Measurements from ENCODE around the gene FOXA1. TPM values are rescaled to one million over a fixed set of nuclear protein-coding genes. Genes with fewer than 3 reads are reported as not detected.

FOXA1 gene
- total RNA-seq, 1 experiment from 2014 or later: 4.3 TPM

GRCh38 chr14:37590428-37591139 is 4.5 kb downstream of the FOXA1 start:
- TF ChIP-seq, protein P1, sequence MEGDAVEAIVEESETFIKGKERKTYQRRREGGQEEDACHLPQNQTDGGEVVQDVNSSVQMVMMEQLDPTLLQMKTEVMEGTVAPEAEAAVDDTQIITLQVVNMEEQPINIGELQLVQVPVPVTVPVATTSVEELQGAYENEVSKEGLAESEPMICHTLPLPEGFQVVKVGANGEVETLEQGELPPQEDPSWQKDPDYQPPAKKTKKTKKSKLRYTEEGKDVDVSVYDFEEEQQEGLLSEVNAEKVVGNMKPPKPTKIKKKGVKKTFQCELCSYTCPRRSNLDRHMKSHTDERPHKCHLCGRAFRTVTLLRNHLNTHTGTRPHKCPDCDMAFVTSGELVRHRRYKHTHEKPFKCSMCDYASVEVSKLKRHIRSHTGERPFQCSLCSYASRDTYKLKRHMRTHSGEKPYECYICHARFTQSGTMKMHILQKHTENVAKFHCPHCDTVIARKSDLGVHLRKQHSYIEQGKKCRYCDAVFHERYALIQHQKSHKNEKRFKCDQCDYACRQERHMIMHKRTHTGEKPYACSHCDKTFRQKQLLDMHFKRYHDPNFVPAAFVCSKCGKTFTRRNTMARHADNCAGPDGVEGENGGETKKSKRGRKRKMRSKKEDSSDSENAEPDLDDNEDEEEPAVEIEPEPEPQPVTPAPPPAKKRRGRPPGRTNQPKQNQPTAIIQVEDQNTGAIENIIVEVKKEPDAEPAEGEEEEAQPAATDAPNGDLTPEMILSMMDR (conservative IDR thresholded peaks at IDR 0.05; ENCODE audit: low read depth, low read length): no peak
- TF ChIP-seq EZH2 (IDR thresholded peaks at IDR 0.05; ENCODE audit: borderline replicate concordance, low read depth, low read length, poor library complexity, severe bottlenecking): no peak
- no peak for DNase-seq (ENCODE audit: low spot score)
- ChIA-PET CTCF (no interaction called here), POLR2A (ENCODE audit: low non-redundant PET) (no interaction called here)
- H3K36me3 ChIP-seq (ENCODE audit: insufficient read depth, low read length, poor library complexity, severe bottlenecking): no peaks in the 10 kb centered on the region
- peaks cover 9% of the 10 kb centered on the region for H3K4me1 ChIP-seq (ENCODE audit: insufficient read depth, low read length, poor library complexity, severe bottlenecking)
- no TSS peak for BruUV-seq (replicated peaks)
- intact Hi-C loops (cut with micrococcal nuclease; ENCODE audit: unreplicated experiment): loop anchor here (5.0 kb wide), 1 partner anchor 282 kb away; no protein-coding TSS in a partner anchor
- H3K27me3 ChIP-seq (replicated peaks; ENCODE audit: insufficient read depth, low read depth, low read length, poor library complexity): peaks cover 81% of the 10 kb centered on the region
- no peak overlapping the region for H3K27ac ChIP-seq (ENCODE audit: low read depth, low read length, poor library complexity, severe bottlenecking)
- no peak overlapping the region for H3K4me3 ChIP-seq (ENCODE audit: low read depth, low read length, poor library complexity, severe bottlenecking)
- H3K9me3 ChIP-seq (ENCODE audit: low read depth, low read length, poor library complexity, severe bottlenecking): no peaks in the 10 kb centered on the region

- intact Hi-C loops (cut with micrococcal nuclease; ENCODE audit: unreplicated experiment): loop anchor here (5.0 kb wide), 1 partner anchor 282 kb away; no protein-coding TSS in a partner anchor
- no peak for TF ChIP-seq EZH2 (IDR thresholded peaks at IDR 0.05; ENCODE audit: borderline replicate concordance, low read depth, low read length, poor library complexity, severe bottlenecking)
- TF ChIP-seq, protein P1 (conservative IDR thresholded peaks at IDR 0.05; ENCODE audit: low read depth, low read length): no peak
- DNase-seq (ENCODE audit: low spot score): no peak
- no peak overlapping the region for H3K4me3 ChIP-seq (ENCODE audit: low read depth, low read length, poor library complexity, severe bottlenecking)
- H3K9me3 ChIP-seq (ENCODE audit: low read depth, low read length, poor library complexity, severe bottlenecking): no peaks in the 10 kb centered on the region
- no TSS peak for BruUV-seq (replicated peaks)
- ChIA-PET POLR2A (ENCODE audit: low non-redundant PET) (no interaction called here), CTCF (no interaction called here)
- H3K27ac ChIP-seq (ENCODE audit: low read depth, low read length, poor library complexity, severe bottlenecking): no peak overlapping the region
- H3K27me3 ChIP-seq (replicated peaks; ENCODE audit: insufficient read depth, low read depth, low read length, poor library complexity): peaks cover 87% of the 10 kb centered on the region
- no peaks in the 10 kb centered on the region for H3K36me3 ChIP-seq (ENCODE audit: insufficient read depth, low read length, poor library complexity, severe bottlenecking)
- peaks cover 9% of the 10 kb centered on the region for H3K4me1 ChIP-seq (ENCODE audit: insufficient read depth, low read length, poor library complexity, severe bottlenecking)
These were observed 5.2 kb downstream of the FOXA1 start for GRCh38 chr14:37589715-37590427.

DNA sequence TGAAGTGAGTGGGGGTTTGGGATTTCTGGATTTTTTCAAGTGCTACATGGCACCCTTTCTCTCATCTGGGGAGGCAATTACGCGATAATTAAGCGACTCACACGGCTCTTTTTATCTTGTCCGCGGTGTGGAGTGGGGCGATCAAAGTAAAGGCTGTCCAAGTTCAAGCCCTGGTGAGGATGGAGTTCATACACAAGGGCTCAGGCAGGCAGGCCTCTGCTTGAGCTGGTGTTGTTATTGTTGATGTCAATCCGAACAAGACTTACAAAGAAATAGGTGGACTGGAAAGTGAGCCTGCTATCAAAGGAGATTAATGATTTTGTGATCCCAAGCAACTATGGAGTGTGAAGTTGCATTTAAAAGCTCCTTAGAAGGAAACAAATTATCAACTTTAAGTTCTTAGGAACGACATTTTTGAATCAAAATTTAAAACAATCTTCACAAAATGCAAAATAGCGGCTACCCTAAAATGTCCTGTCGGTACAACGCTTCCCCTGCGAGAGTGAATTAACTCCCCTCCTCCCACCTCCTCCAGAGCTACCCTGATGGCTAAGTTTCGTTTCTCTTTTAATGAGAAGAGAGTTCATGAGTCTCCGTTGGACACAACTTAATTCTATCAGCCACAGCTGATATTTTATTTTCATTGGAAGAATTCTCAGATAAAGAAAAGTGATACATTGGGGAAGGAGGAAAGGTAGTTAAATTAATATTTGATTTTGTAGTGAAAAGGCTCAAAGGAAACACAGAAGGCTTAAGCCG is 5.9 kb downstream of the FOXA1 start:
- peaks cover 94% of the 10 kb centered on the region for H3K27me3 ChIP-seq (replicated peaks; ENCODE audit: insufficient read depth, low read depth, low read length, poor library complexity)
- TF ChIP-seq, protein P1 (conservative IDR thresholded peaks at IDR 0.05; ENCODE audit: low read depth, low read length): no peak
- no peak for TF ChIP-seq EZH2 (IDR thresholded peaks at IDR 0.05; ENCODE audit: borderline replicate concordance, low read depth, low read length, poor library complexity, severe bottlenecking)
- ChIA-PET CTCF (interaction anchor here (0.8 kb wide), 1 partner anchor 8 kb away, joined by 4 read pairs; no protein-coding TSS in a partner anchor), POLR2A (ENCODE audit: low non-redundant PET) (no interaction called here)
- H3K36me3 ChIP-seq (ENCODE audit: insufficient read depth, low read length, poor library complexity, severe bottlenecking): no peaks in the 10 kb centered on the region
- no peaks in the 10 kb centered on the region for H3K9me3 ChIP-seq (ENCODE audit: low read depth, low read length, poor library complexity, severe bottlenecking)
- H3K4me1 ChIP-seq (ENCODE audit: insufficient read depth, low read length, poor library complexity, severe bottlenecking): peaks cover 9% of the 10 kb centered on the region
- intact Hi-C loops (cut with micrococcal nuclease; ENCODE audit: unreplicated experiment): no loop called here
- H3K4me3 ChIP-seq (ENCODE audit: low read depth, low read length, poor library complexity, severe bottlenecking): no peak overlapping the region
- no peak for DNase-seq (ENCODE audit: low spot score)
- no TSS peak for BruUV-seq (replicated peaks)
- no peak overlapping the region for H3K27ac ChIP-seq (ENCODE audit: low read depth, low read length, poor library complexity, severe bottlenecking)

Data from A673 (cell line).